Activated CD8-positive, alpha-beta T cell treated with anti-CD3 and anti-CD28 coated beads for 36 hours (primary cell): ENCODE data around the gene SAMD4A. TPM values are rescaled to one million over a fixed set of nuclear protein-coding genes. Genes with fewer than 3 reads are reported as not detected.
A peak's percentile ranks its signal among the peaks of the same experiment; 100 is the strongest.

Experiments used
- ATAC-seq: fragments of 200-7000 bp; cut with Tn5 transposase; one replicate; pipeline ENCODE4 v1.10.0; 2021; ENCODE audit warnings: mild to moderate bottlenecking, moderate library complexity
- CTCF ChIA-PET: fragments of 350-600 bp; sonication (Branson Sonifier 250); formaldehyde crosslinking; loops from one replicate; lab custom pipeline; 2021; ENCODE audit warnings: antibody characterized with exemption; lab: Charles Lee
- POLR2A ChIA-PET: fragments of 350-600 bp; sonication (Branson Sonifier 250); formaldehyde crosslinking; loops from one replicate; lab custom pipeline; 2021; ENCODE audit warnings: antibody characterized with exemption; lab: Charles Lee
- DNase-seq: peaks from one replicate; pipeline ENCODE4 v3.0.0-alpha.2; 2020
- H3K27ac Mint-ChIP-seq: one replicate; pipeline ENCODE4 v1.8.0; 2021; ENCODE audit warnings: mild to moderate bottlenecking, mixed read lengths
- H3K27me3 Mint-ChIP-seq: one replicate; pipeline ENCODE4 v1.8.0; 2021; ENCODE audit warnings: mixed read lengths
- H3K36me3 Mint-ChIP-seq: one replicate; pipeline ENCODE4 v1.8.0; 2021; ENCODE audit warnings: low read depth, mixed read lengths
- H3K4me1 Mint-ChIP-seq: one replicate; pipeline ENCODE4 v1.8.0; 2021; ENCODE audit warnings: low read depth, mixed read lengths
- H3K4me3 Mint-ChIP-seq: one replicate; pipeline ENCODE4 v1.8.0; 2021; ENCODE audit warnings: mild to moderate bottlenecking, moderate library complexity, mixed read lengths
- H3K9me3 Mint-ChIP-seq: one replicate; pipeline ENCODE4 v1.8.0; 2021; ENCODE audit warnings: mixed read lengths
- CTCF ChIP-seq: fragments of 200-600 bp; IDR thresholded peaks from one replicate; pipeline ENCODE4 v1.8.0; 2022; ENCODE audit warnings: antibody characterized with exemption, mild to moderate bottlenecking
- intact Hi-C: fragments of 100-400 bp; cut with micrococcal nuclease; formaldehyde crosslinking; loops from one replicate; pipeline ENCODE4 v1.10.0; 2022
- total RNA-seq, 2 experiments: library from RNA; stranded (reverse); gene quantifications; one replicate each; pipeline ENCODE4 v1.2.3, GENCODE V29; 2021

The SAMD4A gene
- total RNA-seq, 2 experiments from 2014 or later: 4.5 to 4.9 TPM

DNA sequence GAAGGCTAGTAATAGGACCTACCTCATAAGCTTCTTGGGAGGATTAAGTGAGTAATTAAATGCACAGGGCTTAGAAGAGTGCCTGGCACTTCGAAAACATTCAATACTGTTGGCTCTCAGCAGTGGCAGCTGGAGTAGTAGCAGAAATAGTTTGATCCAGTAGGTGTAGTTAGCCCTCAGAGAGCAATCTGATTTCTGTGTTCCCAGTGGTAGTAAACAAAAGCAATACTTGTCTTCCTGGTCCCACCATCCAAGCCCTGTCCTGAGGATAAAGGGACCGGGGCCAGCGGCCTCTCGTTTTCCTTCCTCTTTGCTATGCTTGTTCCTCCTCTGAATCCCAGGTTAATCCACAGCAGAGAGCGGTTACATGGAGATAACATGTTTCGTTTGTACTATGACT, 131.6 kb downstream of the SAMD4A start:
- DNase-seq (no peak), ATAC-seq (no peak)
- H3K36me3 Mint-ChIP-seq: no peaks in the 10 kb centered on the region
- H3K27ac Mint-ChIP-seq: no peak overlapping the region
- H3K4me3 Mint-ChIP-seq: no peak overlapping the region
- H3K9me3 Mint-ChIP-seq: no peaks in the 10 kb centered on the region
- no peak for TF ChIP-seq CTCF
- intact Hi-C loops: no loop called here
- peaks cover 28% of the 10 kb centered on the region for H3K27me3 Mint-ChIP-seq
- POLR2A ChIA-PET: interaction anchor here (0.7 to 1.0 kb wide), 2 partner anchors 55 to 63 kb away, joined by 3 read pairs; no protein-coding TSS in a partner anchor
- CTCF ChIA-PET: interaction anchor here (3.9 kb wide), 1 partner anchor 75 kb away, joined by 21 read pairs; no protein-coding TSS in a partner anchor
- H3K4me1 Mint-ChIP-seq: peaks cover 3% of the 10 kb centered on the region

DNA sequence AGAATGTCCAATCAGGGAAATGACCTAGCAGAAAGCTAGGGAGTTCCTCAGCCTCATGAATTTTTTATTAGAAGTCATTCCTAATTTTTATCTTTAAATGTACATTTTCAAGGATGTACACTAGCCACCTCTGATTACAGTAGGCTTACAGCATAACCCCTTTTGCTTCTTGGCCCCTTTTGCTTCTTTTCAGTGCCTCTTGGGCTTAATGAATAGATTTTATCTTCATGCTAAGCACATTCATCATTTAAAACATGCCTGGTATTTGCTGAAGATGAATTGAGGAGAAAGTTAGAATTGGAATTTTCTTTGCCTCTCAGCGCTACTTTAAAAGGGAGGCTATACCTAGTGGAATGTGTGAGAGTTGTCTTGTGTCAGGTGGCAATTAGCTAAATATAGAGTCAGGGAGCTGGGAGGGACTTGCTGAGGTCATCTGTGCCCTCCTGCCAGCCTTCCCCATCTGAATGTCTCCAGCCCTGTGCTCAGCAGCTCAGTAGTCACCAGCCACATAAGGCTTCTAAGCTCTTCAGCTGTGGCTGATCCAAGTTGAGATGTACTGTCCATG, 132.1 kb downstream of the SAMD4A start:
- H3K4me1 Mint-ChIP-seq: peaks cover 3% of the 10 kb centered on the region

DNA sequence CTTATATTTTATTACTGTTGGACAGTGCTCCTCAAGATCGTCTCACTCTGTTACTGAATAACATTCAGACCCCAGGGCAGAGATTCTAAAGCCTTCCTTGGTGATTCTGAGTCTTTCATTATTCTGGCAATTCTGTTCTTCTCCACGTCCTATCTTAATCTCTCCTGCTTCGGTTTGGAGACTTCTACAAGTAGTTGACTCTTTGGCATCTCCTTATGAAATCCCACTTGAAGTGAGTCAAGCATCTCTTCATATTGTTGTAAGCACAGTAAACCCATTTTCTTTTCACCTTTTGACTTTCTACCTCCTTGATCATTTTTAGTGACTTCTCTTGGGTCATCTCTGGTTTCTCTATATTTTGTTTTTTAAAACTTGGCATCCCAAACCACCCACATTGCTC, 132.8 kb downstream of the SAMD4A start:
- no peak for TF ChIP-seq CTCF
- Mint-ChIP-seq H3K36me3 (no peaks in the 10 kb centered on the region), H3K27ac (no peak overlapping the region), H3K9me3 (no peaks in the 10 kb centered on the region), H3K27me3 (peaks cover 18% of the 10 kb centered on the region), H3K4me1 (peaks cover 3% of the 10 kb centered on the region), H3K4me3 (no peak overlapping the region)
- intact Hi-C loops: no loop called here
- POLR2A ChIA-PET: no interaction called here
- CTCF ChIA-PET: interaction anchor here (1.2 to 3.9 kb wide), 3 partner anchors 9 to 134 kb away, joined by 3 to 21 read pairs (median 10); no protein-coding TSS in a partner anchor
- no peak for ATAC-seq
- DNase-seq: no peak

More for the DNA sequence above, 132.1 kb downstream of the SAMD4A start:
- ChIA-PET CTCF (interaction anchor here (3.9 kb wide), 1 partner anchor 75 kb away, joined by 21 read pairs; no protein-coding TSS in a partner anchor), POLR2A (interaction anchor here (0.7 to 1.0 kb wide), 2 partner anchors 55 to 64 kb away, joined by 3 read pairs; no protein-coding TSS in a partner anchor)
- TF ChIP-seq CTCF: no peak
- Mint-ChIP-seq H3K27me3 (peaks cover 22% of the 10 kb centered on the region), H3K4me3 (no peak overlapping the region), H3K27ac (no peak overlapping the region), H3K36me3 (no peaks in the 10 kb centered on the region), H3K9me3 (no peaks in the 10 kb centered on the region)
- intact Hi-C loops: no loop called here
- DNase-seq: no peak
- ATAC-seq: no peak

DNA sequence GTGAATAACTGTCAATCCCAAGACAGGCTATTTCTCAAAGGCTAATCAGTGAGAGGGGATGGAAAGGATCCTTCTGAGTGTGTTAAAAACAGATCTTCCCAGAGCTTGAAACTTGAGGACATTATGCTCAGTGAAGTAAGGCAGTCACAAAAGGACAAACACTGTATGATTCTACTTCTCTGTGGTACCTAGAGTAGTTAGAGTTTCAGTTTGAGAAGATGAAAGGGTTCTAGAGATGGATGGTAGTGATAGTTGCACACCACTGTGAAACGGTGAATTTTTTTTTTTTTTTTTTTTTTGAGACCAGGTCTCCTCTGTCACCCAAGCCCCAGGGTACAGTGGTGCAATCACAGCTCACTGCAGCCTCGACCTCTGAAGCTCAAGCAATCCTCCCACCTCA, 133.8 kb downstream of the SAMD4A start:
- Mint-ChIP-seq H3K27me3 (peaks cover 18% of the 10 kb centered on the region), H3K27ac (no peak overlapping the region), H3K4me1 (peaks cover 3% of the 10 kb centered on the region), H3K9me3 (no peaks in the 10 kb centered on the region), H3K36me3 (no peaks in the 10 kb centered on the region), H3K4me3 (no peak overlapping the region)
- TF ChIP-seq CTCF: no peak
- DNase-seq (no peak), ATAC-seq (peak; percentile 81)
- POLR2A ChIA-PET: interaction anchor here (0.7 to 1.3 kb wide), 4 partner anchors 16 to 31 kb away, joined by 3 to 4 read pairs (median 3); no protein-coding TSS in a partner anchor
- CTCF ChIA-PET: interaction anchor here (0.9 to 3.9 kb wide), 6 partner anchors 10 to 137 kb away, joined by 3 to 21 read pairs (median 4); no protein-coding TSS in a partner anchor
- intact Hi-C loops: no loop called here

DNA sequence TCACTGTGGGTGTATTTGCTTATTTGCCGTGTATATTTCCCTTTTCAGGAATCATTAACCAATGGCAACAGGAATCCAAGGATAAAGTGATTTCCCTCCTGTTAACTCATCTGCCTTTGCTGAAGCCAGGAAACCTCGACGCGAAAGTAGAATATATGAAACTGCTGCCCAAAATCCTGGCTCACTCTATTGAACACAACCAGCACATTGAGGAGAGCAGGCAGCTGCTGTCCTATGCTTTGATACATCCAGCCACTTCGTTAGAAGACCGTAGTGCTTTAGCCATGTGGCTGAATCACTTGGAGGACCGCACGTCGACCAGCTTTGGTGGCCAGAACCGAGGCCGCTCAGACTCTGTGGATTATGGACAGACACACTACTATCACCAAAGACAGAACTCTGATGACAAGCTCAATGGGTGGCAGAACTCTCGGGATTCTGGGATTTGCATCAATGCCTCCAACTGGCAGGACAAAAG, 135.1 kb downstream of the SAMD4A start:
- TF ChIP-seq CTCF: no peak
- no peaks in the 10 kb centered on the region for H3K9me3 Mint-ChIP-seq
- intact Hi-C loops: no loop called here
- H3K4me1 Mint-ChIP-seq: peaks cover 3% of the 10 kb centered on the region
- ATAC-seq (no peak), DNase-seq (no peak)
- H3K27ac Mint-ChIP-seq: no peak overlapping the region
- POLR2A ChIA-PET: no interaction called here
- H3K36me3 Mint-ChIP-seq: peaks cover 2% of the 10 kb centered on the region
- H3K4me3 Mint-ChIP-seq: no peak overlapping the region
- CTCF ChIA-PET: interaction anchor here (1.6 to 3.9 kb wide), 3 partner anchors 11 to 138 kb away, joined by 6 to 21 read pairs (median 10); no protein-coding TSS in a partner anchor
- peaks cover 18% of the 10 kb centered on the region for H3K27me3 Mint-ChIP-seq
